ENCODE data around the gene ASPG. TPM values are rescaled to one million over a fixed set of nuclear protein-coding genes. Genes with fewer than 3 reads are reported as not detected.
"Not testable (repeated sequence)": the region's sequence is repeated elsewhere in the genome, so short reads cannot be mapped to it uniquely, and the experiment has no call there.

ASPG gene
- total RNA-seq, 1 donor from 2014 or later, result not detected

DNA sequence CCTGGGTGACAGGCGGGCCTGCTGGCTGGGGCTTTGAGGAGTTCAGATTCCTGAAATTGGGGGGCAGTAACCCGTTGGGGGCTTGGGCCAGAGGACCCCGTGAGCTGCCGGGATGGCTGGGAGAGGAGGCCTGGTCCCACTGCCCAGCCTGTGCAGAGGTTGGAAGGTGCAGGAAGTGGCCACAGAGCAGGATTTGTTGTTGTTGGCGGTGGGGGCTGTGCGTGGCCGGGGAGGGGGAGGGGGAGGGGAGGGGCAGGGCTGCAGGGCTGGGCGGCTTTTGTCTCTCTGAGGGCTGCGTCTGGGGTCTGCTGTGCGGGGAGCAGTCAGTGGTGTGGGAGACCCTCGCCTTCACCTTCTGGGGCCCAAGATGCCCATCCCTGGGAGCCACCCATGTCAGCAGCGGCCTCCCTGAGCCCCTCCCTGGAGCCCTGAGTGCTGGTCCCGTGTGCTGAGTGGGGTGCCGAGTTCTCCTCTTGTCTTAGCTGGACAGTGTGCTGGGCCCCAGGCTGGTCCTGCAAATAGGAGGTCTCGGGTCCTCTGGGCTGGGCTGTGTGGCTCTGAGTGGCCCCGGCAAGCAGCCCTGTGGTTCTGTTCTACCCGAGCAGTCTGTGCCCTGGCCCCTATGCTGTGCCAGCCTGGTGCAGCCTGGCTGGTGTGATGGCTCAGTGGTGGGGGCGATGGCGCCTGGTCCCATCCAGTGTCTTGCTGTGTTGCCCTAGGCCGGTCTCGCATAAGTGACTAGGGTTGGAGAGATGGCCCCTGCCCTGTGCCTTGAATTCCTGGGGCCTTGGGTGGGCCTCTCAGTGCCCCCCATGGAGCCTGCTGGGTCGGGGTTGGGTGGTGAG lies 63.2 kb downstream of the ASPG start:
- no peak overlapping the region for H3K4me3 Mint-ChIP-seq
- no peaks in the 10 kb centered on the region for H3K9me3 Mint-ChIP-seq
- H3K27me3 Mint-ChIP-seq, result no peaks in the 10 kb centered on the region

DNA sequence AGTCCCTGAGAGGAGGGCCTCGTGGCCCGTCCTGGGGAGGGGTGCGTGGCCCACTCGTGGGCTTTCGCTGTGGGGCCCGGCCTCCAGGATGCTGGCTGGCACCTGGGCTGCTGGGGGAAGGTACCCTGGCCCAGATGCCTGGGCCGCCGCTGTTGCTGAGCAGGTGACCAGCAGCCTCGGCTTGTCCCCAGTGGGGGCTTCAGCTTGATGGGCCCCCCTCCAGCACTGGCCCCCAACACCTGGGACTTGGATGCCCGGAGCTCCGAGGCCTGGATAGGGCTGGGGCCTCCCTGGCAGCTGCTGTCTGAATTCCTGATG lies 63.7 kb downstream of the ASPG start:
- no peaks in the 10 kb centered on the region for H3K27me3 Mint-ChIP-seq
- no peak overlapping the region for H3K4me3 Mint-ChIP-seq
- H3K27ac Mint-ChIP-seq, result no peak overlapping the region
- no peaks in the 10 kb centered on the region for H3K4me1 Mint-ChIP-seq
- DNase-seq, result no peak
- intact Hi-C loops (cut with micrococcal nuclease), result no loop called here
- H3K9me3 Mint-ChIP-seq, result no peaks in the 10 kb centered on the region
- no peaks in the 10 kb centered on the region for H3K36me3 Mint-ChIP-seq (ENCODE audit: low read depth)

More for the DNA sequence above, 63.2 kb downstream of the ASPG start:
- no peak for DNase-seq
- Mint-ChIP-seq H3K4me1 (no peaks in the 10 kb centered on the region), H3K27ac (no peak overlapping the region), H3K36me3 (ENCODE audit: low read depth) (no peaks in the 10 kb centered on the region)
- intact Hi-C loops (cut with micrococcal nuclease), result no loop called here

DNA sequence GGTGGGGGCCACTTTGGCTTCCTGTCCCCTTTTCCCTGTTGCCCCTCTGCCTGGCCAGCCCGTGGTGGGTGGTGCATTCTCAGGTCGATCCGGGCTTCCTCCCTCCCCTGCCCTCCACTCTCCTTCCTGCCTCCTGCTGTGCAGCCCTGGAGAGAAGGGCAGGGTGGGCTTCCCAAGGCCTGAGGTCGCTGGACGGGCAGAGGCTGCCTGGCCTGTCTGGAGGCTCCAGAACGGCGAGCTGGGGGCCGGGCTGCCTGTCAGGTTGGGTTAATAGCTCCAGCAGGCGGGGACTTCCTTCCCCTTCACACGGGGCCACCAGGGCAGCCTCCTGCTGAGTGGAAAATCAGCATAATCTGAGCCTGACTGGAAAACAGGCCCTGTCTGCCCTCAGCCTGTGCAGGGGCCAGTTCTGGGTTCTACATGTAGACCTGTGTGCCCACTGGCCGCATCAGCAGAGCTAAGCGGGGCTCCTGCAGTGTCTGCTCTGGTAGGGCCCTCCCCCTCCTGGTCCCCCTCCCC lies 64.2 kb downstream of the ASPG start:
- Mint-ChIP-seq H3K36me3 (ENCODE audit: low read depth) (no peaks in the 10 kb centered on the region), H3K27ac (no peak overlapping the region), H3K4me3 (no peak overlapping the region), H3K9me3 (no peaks in the 10 kb centered on the region), H3K4me1 (no peaks in the 10 kb centered on the region), H3K27me3 (no peaks in the 10 kb centered on the region)
- no peak for DNase-seq
- intact Hi-C loops (cut with micrococcal nuclease), result no loop called here

DNA sequence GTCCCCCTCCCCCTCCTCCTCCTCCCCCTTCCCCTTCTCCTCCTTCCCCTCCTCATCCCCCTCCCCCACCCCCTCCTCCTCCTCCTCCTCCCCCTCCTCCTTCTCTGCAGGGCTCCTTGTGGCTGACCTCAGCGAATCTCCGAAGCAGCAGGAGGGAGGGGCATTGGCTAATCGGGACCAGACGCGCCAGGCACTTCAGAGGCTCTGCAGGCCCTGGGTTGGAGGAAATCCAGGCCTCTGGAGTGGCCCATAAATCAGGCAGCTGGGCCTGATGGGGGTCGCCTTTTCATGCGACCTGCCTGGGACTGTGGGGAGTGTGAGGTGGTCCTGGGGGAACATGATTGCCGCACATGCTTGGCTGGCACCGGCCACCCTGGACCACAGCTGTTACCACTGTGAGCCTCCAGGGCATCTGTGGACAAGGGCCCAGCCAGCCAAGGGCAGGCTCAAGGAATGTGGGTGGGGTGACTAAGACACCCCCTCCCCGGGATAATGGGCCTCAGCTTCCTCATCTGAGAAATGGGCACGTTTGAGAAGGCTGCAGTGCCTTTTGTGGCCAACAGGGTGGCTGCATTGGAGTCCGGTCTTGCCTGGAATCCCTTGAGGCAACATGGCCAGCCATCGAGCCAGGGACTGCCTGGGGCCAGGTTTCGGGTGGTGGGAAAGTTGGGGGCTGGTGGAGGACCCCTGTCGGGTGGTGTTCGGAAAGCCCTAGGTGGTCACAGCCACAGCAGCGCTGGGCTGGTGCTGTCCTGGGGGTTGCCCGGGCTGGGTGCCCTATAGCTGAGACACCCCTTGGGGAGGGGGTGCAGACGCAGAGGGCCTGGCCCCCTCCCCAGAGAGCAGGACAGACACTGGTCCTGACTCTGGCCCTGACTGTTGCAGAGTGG lies 64.9 kb downstream of the ASPG start:
- H3K9me3 Mint-ChIP-seq, result no peaks in the 10 kb centered on the region
- H3K4me3 Mint-ChIP-seq, result no peak overlapping the region
- no peaks in the 10 kb centered on the region for H3K4me1 Mint-ChIP-seq
- H3K36me3 Mint-ChIP-seq (ENCODE audit: low read depth), result no peaks in the 10 kb centered on the region
- intact Hi-C loops (cut with micrococcal nuclease), result no loop called here
- DNase-seq, result no peak
- no peak overlapping the region for H3K27ac Mint-ChIP-seq
- no peaks in the 10 kb centered on the region for H3K27me3 Mint-ChIP-seq

DNA sequence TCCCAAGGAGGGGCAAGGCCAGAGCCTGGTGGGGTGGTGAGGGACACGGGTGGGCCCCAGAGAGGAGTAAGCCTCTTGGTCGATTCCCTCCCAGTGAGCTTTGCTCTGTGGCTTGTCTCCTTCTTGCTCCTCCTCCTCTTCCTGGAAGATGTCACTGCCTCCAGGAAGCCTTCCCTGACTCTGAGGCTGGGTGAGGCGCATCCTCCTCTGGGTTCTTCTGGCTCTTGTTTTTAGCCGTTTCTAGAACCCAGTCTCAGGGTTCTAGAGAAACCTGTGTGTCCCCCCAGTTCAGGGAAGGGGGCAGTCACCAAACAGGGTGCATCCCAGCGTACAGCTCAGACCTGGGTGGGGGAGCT lies 65.5 kb downstream of the ASPG start:
- Mint-ChIP-seq H3K4me3 (no peak overlapping the region), H3K36me3 (ENCODE audit: low read depth) (no peaks in the 10 kb centered on the region), H3K27me3 (no peaks in the 10 kb centered on the region), H3K27ac (no peak overlapping the region), H3K9me3 (no peaks in the 10 kb centered on the region), H3K4me1 (no peaks in the 10 kb centered on the region)
- intact Hi-C loops (cut with micrococcal nuclease), result no loop called here
- no peak for DNase-seq

DNA sequence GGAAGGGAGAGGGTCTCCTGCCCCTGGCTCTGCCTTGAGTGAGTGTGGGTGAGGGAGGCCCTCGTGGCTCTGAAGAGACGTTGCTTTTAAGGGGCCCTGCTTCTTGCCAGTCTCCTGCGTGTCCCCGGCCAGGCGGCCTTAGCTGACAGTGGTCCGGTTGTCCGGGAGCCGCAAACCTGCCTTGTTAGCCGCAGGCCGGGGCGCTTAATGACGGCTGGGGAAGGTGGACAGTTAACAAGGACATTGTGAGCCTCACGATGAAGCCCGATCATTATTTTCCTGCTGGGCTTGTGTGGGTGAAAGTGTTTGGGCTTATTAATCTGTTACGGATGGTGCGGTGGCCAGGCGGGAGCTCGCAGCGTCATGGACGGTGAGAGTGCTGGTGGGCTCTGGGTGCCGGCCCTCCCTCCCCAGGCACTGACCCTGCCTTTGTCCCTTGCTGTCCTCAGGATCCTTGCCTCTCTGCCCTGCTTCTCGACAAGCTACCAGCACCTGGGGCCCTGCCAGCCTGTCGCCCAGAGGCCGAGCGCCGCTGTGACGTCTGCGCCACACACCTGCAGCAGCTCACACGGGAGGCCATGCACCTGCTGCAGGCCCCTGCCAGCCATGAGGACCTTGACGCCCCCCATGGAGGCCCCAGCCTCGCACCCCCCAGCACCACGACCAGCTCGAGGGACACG lies 66.2 kb downstream of the ASPG start:
- Mint-ChIP-seq H3K4me1 (no peaks in the 10 kb centered on the region), H3K4me3 (no peak overlapping the region), H3K27me3 (no peaks in the 10 kb centered on the region)

DNA sequence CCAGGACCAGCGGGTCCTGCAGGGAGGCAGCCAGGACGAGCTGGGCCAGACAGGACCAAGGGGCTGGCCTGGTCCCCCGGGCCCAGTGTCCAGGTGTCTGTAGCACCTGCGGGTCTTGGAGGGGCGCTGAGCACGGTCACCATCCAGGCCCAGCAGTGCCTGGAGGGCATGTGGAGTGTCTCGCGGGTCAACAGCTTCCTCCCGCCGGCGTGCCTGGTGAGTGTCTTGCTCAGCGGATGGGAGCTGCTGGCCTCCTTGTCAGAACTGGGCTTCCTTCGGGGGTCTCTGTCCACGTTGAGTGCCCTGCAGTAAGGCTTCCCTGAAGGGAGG lies 66.7 kb downstream of the ASPG start:
- Mint-ChIP-seq H3K4me1 (no peaks in the 10 kb centered on the region), H3K36me3 (ENCODE audit: low read depth) (no peaks in the 10 kb centered on the region), H3K27ac (no peak overlapping the region), H3K27me3 (no peaks in the 10 kb centered on the region), H3K9me3 (no peaks in the 10 kb centered on the region), H3K4me3 (no peak overlapping the region)
- no peak for DNase-seq
- intact Hi-C loops (cut with micrococcal nuclease), result no loop called here

More for the DNA sequence above, 66.2 kb downstream of the ASPG start:
- H3K36me3 Mint-ChIP-seq (ENCODE audit: low read depth), result no peaks in the 10 kb centered on the region
- intact Hi-C loops (cut with micrococcal nuclease), result no loop called here
- DNase-seq, result no peak
- no peak overlapping the region for H3K27ac Mint-ChIP-seq
- H3K9me3 Mint-ChIP-seq, result no peaks in the 10 kb centered on the region

DNA sequence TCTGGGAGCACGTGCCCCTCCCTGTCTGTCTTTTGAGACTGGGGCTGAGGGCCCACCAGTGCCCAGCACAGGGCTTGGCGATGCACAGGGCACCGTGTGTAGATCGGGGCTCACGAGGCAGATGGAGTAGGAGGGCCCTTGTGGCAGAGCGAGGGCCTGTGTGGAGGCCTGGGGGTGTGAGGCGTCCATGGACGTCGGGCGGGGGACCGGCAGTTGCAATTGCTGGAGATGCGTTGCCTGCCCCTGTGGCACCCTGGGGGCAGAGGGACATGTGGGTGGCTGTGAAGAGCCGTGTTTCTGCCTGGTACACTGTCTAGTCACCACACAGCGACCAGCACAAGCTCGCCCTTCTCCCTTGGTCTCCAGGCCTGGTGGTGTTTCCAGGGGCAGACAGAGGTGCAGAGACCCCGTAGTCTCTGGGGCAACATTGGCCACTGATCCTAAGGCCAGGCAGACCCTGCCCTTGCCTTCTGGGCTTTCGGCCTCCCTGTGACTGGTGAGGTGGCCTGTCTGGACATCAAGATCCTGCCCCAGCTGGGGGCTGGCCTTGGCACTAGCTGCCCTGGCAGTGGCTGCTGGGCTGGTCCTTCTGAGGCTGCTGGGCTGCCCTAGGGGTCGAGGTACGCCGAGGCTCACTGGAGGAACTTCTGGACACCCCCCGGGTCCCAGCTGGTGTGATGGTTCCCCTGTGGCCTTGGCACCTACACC lies 67.3 kb downstream of the ASPG start:
- Mint-ChIP-seq H3K27ac (no peak overlapping the region), H3K36me3 (ENCODE audit: low read depth) (no peaks in the 10 kb centered on the region), H3K9me3 (no peaks in the 10 kb centered on the region), H3K27me3 (no peaks in the 10 kb centered on the region), H3K4me1 (no peaks in the 10 kb centered on the region), H3K4me3 (no peak overlapping the region)
- DNase-seq, result no peak
- intact Hi-C loops (cut with micrococcal nuclease), result no loop called here

DNA sequence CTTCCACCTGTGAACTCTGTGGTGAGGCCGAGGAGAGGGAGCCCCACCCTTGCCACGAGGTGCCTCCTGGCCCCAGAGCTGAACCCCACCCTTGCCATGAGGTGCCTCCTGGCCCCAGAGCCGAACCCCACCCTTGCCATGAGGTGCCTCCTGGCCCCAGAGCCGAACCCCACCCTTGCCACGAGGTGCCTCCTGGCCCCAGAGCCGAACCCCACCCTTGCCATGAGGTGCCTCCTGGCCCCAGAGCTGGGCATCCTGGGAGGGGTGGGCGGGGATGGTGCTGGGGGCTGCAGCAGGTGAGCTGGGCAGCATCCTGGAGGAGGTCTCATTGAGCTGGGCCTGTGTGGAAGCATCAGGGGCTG lies 67.9 kb downstream of the ASPG start:
- H3K36me3 Mint-ChIP-seq (ENCODE audit: low read depth); H3K4me1 Mint-ChIP-seq; H3K4me3 Mint-ChIP-seq; H3K27me3 Mint-ChIP-seq; DNase-seq; H3K27ac Mint-ChIP-seq; intact Hi-C loops (cut with micrococcal nuclease); H3K9me3 Mint-ChIP-seq: not testable (repeated sequence)

DNA sequence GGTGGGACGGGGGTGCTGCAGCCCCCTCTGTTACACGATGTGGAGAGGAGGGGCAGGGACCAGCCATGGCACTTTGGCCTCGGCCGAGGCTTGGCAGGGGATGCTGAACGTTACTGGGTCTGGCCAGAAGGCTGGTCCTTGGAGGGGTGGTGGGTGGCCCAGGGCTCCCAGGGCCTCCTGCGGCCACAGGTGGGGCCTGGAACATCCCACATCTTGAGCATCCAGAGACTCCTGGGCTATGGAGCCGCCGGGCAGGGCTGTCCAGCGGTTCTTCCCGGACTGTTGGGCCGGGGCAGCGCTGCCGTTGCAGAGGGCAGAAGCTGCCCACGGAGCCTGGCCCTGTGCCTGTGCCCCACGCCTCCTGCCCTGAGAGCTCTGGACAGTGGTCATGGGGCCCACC lies 68.7 kb downstream of the ASPG start:
- intact Hi-C loops (cut with micrococcal nuclease), result no loop called here
- DNase-seq, result no peak
- Mint-ChIP-seq H3K36me3 (ENCODE audit: low read depth) (no peaks in the 10 kb centered on the region), H3K27ac (no peak overlapping the region), H3K9me3 (no peaks in the 10 kb centered on the region), H3K4me3 (no peak overlapping the region), H3K27me3 (no peaks in the 10 kb centered on the region), H3K4me1 (no peaks in the 10 kb centered on the region)

DNA sequence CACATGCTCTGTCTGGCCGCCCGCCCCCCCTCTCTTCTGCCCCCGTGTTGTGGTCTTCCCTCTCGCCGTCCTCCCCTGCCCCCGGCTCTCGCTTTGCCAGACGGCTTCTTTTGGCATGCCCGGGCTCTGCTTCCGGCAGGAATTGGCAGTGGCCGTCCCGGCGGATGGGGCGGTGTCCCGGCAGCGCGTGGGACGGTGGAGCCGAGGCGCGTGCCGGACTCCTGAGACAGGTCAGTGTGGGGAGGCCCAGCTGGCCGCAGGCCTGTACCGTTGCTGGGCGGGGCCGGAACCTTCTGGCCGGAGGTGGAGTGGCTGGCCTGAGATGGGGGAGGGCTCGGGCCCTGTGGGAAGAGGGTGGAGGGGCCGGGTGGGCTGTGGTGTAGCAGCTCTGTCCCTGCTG lies 70.0 kb downstream of the ASPG start:
- no peaks in the 10 kb centered on the region for H3K27me3 Mint-ChIP-seq
- H3K27ac Mint-ChIP-seq, result no peak overlapping the region
- no peak overlapping the region for H3K4me3 Mint-ChIP-seq

DNA sequence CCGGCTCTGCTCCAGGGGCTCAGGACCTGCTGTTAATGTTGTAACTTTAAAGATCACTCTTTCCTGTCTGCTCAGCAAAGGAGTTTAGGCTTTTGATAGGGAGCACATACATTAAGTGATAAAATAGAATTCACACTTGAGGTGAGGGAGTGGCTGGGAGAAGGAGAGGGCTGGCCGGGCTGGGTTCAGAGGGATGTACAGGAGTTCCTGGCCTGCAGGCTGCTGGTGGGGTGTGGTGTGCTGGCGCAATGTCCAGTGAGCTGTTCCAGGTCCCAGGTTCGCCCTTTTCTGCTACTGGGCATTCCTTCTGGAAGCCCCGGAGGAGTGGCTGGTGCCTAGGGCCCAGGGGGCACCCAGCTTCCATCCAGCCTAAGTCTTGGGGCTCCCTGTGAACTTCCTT lies 70.6 kb downstream of the ASPG start:
- no peaks in the 10 kb centered on the region for H3K27me3 Mint-ChIP-seq
- H3K36me3 Mint-ChIP-seq (ENCODE audit: low read depth), result no peaks in the 10 kb centered on the region
- H3K4me3 Mint-ChIP-seq, result no peak overlapping the region
- H3K9me3 Mint-ChIP-seq, result no peaks in the 10 kb centered on the region
- intact Hi-C loops (cut with micrococcal nuclease), result no loop called here
- no peak overlapping the region for H3K27ac Mint-ChIP-seq
- no peak for DNase-seq
- H3K4me1 Mint-ChIP-seq, result no peaks in the 10 kb centered on the region

More for the DNA sequence above, 70.0 kb downstream of the ASPG start:
- Mint-ChIP-seq H3K36me3 (ENCODE audit: low read depth) (no peaks in the 10 kb centered on the region), H3K4me1 (no peaks in the 10 kb centered on the region), H3K9me3 (no peaks in the 10 kb centered on the region)
- intact Hi-C loops (cut with micrococcal nuclease), result no loop called here
- no peak for DNase-seq

DNA sequence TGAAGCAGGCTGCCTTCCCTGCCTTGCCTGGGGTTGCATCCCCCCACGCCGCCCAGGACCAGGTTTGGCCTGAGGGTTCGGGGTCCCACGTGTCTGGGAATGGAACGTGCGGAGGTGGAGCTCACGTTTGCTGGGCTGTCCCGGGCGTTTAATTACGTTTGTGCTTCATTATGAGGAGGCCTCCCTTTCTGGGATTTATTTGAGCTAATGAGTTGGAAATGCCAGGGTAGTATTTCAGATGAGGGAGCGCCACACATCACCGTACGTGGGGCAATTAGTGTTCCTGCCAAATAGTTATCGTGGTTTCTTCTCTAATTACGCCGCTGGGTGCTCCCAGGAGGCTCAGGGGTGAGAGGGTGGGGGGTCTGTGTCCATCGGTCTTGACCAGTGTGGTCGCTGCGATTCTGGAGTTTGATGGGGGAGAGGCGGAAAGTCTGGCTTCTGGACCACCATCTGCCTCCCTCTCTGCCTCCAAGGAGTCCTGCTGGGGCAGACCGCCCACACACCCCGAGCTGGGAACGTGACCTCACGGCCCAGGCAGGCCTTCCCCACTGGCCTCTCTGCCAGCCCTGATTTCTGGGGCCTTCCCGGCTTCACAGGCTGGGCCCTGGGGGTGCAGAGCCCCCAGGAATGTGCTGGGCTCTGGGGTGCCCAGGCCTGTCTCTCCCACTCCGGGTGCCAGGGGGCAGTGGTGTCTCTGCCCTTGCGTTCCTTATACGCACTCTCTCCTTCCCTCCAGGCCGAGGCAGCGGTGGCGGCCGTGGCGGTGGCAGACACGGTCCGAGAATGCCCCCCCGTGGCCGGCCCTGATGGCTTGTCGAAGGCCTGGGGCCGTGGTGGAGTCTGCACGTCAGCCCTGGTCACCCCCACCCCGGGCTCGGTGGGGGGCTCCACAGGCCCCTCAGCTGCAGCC lies 71.8 kb downstream of the ASPG start:
- intact Hi-C loops (cut with micrococcal nuclease), result no loop called here
- H3K4me3 Mint-ChIP-seq, result no peak overlapping the region
- H3K9me3 Mint-ChIP-seq, result no peaks in the 10 kb centered on the region
- H3K27ac Mint-ChIP-seq, result no peak overlapping the region
- no peaks in the 10 kb centered on the region for H3K27me3 Mint-ChIP-seq
- H3K36me3 Mint-ChIP-seq (ENCODE audit: low read depth), result no peaks in the 10 kb centered on the region
- no peak for DNase-seq
- H3K4me1 Mint-ChIP-seq, result no peaks in the 10 kb centered on the region
